Stimulated activated CD4-positive, alpha-beta T cell treated with anti-CD3 and anti-CD28 coated beads, Interleukin-12 subunit alpha, Interleukin-12 subunit beta, amount 100 ng/mL, for 4 hours (primary cell): ENCODE measurements around the gene GALM.
A peak's percentile ranks its signal among the peaks of the same experiment; 100 is the strongest.
"Not testable (repeated sequence)": the region's sequence is repeated elsewhere in the genome, so short reads cannot be mapped to it uniquely, and the experiment has no call there.

Experiments
- DNase-seq: peaks from one replicate; pipeline ENCODE4 v3.0.0-alpha.2; 2020

The GALM gene

GRCh38 chr2:38714941-38715340 is 49.0 kb downstream of the GALM start:
- not testable (repeated sequence) for DNase-seq

GRCh38 chr2:38716185-38716584 is 50.3 kb downstream of the GALM start:
- DNase-seq = no peak

- DNase-seq = no peak
These were observed 52.7 kb downstream of the GALM start for GRCh38 chr2:38718601-38719000.

GRCh38 chr2:38719706-38720105 is 53.8 kb downstream of the GALM start:
- no peak for DNase-seq

- no peak for DNase-seq
These were observed 54.8 kb downstream of the GALM start for GRCh38 chr2:38720613-38721241.

- DNase-seq = peak; percentile 57
These were observed 56.6 kb downstream of the GALM start for GRCh38 chr2:38722271-38723061.

GRCh38 chr2:38723173-38723572 is 57.3 kb downstream of the GALM start:
- DNase-seq = no peak

GRCh38 chr2:38727661-38728060 is 61.7 kb downstream of the GALM start:
- DNase-seq = no peak

- DNase-seq = no peak
These were observed 62.8 kb downstream of the GALM start for GRCh38 chr2:38728694-38729093.

GRCh38 chr2:38731090-38731489 is 65.2 kb downstream of the GALM start:
- no peak for DNase-seq

- DNase-seq = no peak
These were observed 65.8 kb downstream of the GALM start for GRCh38 chr2:38731684-38732221.

- no peak for DNase-seq
These were observed 67.5 kb downstream of the GALM start for GRCh38 chr2:38733300-38733971.

GRCh38 chr2:38734299-38735058 is 68.6 kb downstream of the GALM start:
- DNase-seq = no peak

GRCh38 chr2:38735999-38736320 is 70.0 kb downstream of the GALM start:
- DNase-seq = no peak

- not testable (repeated sequence) for DNase-seq
These were observed 71.2 kb downstream of the GALM start for GRCh38 chr2:38737000-38737698.

- DNase-seq = no peak
These were observed 72.0 kb downstream of the GALM start for GRCh38 chr2:38737925-38738324.

GRCh38 chr2:38739524-38739923 is 73.6 kb downstream of the GALM start:
- DNase-seq = no peak

- no peak for DNase-seq
These were observed 75.2 kb downstream of the GALM start for GRCh38 chr2:38740851-38741731.

GRCh38 chr2:38742797-38743559 is 77.1 kb downstream of the GALM start:
- DNase-seq = no peak

- DNase-seq = no peak
These were observed 77.9 kb downstream of the GALM start for GRCh38 chr2:38743672-38744398.
